ENCODE measurements around the gene CD247.

GRCh38 chr1:167472752-167473521 is 45.4 kb downstream of the CD247 start:
- no peak for TF ChIP-seq POLR2AphosphoS5 (IDR thresholded peaks at IDR 0.05; ENCODE audit: borderline replicate concordance, low read depth, low read length)
- no peak for TF ChIP-seq EZH2 (IDR thresholded peaks at IDR 0.05)

All from SK-N-MC (cell line).